Vagina (tissue), 2 donors: ENCODE measurements around the gene CCDC57.

Experiments
- CTCF ChIP-seq, 3 experiments: fragments of 450-650 bp in 2 of 3; fragments of 200-600 bp in 1 of 3; sonication (generic) in 1 of 3; IDR thresholded peaks; one replicate each; pipeline ENCODE4 v1.5.1; 2017 to 2019; ENCODE audit warnings: antibody characterized with exemption in 3 of 3, mild to moderate bottlenecking in 2 of 3, moderate library complexity in 2 of 3
- POLR2AphosphoS5 ChIP-seq, 2 donors: sonication (generic); formaldehyde crosslinking; IDR thresholded peaks; one replicate each; pipeline ENCODE4 v1.9.0; 2017; ENCODE audit warnings: antibody characterized with exemption in 2 of 2, mild to moderate bottlenecking in 2 of 2, low read depth in 1 of 2; ENCODE audit not compliant: insufficient read depth in 1 of 2

GRCh38 chr17:82072827-82073226 lies 139.8 kb downstream of the CCDC57 start:
- no peak for TF ChIP-seq CTCF (IDR thresholded peaks at IDR 0.05)
- TF ChIP-seq POLR2AphosphoS5 (IDR thresholded peaks at IDR 0.05; ENCODE audit: insufficient read depth in 1 of 2, low read depth in 1 of 2): no peak
